GM19025 (cell line): ENCODE results near the gene ELF1.
"Not testable (repeated sequence)": the region's sequence is repeated elsewhere in the genome, so short reads cannot be mapped to it uniquely, and the experiment has no call there.

Source experiments
- ATAC-seq: cut with Tn5 transposase; IDR thresholded peaks from one replicate; pipeline ENCODE4 v1.9.1; 2021; ENCODE audit warnings: mild to moderate bottlenecking, low read depth, moderate library complexity; ENCODE audit not compliant: unreplicated experiment

The ELF1 gene

GRCh38 chr13:40961214-40961613 lies 57.9 kb downstream of the ELF1 start:
- no peak for ATAC-seq

DNA sequence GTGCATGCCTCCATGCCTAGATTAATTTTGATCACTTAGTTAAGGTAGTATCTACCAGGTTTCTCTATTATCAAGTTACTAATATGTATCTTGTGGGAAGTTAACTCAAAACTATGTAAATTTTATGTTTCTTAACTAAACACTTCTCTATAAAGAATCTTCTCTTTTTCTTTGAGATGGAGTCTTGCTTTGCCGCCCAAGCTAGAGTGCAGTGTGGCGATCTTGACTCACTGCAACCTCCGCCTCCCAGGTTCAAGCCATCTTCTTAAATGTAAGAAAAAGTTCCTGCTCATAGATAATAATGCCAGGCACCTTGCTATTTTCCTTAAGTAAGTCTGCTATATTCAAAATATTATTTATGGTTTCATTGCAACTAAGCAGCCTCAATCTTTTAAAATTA lies 58.4 kb downstream of the ELF1 start:
- no peak for ATAC-seq

DNA sequence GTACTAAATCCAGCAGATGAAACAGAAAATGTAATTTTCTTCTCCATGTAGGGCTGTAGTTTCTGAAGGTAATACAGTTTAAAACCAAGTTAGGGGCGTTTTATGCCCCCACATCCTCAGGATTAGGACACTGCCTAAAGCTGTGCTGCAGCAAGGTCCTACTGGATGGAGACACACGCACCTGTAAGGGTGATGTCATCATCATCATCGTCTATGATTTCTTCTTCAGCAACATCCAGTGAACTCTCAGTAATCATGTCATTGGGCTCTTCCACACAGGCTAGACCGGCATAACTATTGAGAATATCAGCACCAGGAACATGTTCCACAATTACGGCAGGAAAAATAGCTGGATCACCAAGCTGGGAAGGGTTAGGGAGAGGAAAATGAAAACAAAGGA lies 60.5 kb downstream of the ELF1 start:
- no peak for ATAC-seq

DNA sequence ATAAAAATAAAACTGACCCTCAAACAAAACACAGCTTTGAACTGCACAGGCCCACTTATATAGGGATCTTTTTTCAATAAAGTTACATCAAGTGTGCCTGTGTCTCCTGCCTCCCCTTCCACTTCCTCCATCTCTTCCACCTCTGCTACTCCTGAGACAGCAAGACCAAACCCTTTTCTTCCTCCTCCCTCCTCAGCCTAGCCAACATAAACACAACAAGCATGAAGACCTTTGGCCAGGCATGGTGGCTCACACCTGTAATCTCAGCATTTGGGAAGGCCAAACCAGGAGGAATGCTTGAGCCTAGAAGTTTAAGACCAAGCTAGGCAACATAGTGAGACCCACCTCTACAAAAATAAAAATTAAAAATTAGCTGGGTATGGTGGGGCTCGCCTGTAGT lies 72.6 kb downstream of the ELF1 start:
- no peak for ATAC-seq

- no peak for ATAC-seq
Observed at GRCh38 chr13:40943073-40943472, 76.0 kb downstream of the ELF1 start.

DNA sequence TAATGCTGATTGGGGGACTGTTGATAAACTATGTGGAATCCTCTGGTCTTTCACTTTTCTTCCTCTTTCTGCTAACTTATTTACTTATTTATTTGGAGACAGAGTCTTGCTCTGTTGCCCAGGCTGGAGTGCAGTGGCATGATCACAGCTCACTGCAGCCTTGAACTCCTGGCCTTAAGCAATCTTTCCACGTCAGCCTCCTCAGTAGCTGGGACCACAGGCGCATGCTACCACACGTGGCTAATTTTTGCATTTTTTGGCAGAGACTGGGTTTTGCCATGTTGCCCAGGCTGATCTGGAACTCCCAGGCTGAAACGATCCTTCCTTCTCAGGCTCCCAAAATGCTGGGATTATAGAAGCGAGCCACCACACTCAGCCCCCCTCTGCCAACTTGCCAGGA lies 77.5 kb downstream of the ELF1 start:
- no peak for ATAC-seq

DNA sequence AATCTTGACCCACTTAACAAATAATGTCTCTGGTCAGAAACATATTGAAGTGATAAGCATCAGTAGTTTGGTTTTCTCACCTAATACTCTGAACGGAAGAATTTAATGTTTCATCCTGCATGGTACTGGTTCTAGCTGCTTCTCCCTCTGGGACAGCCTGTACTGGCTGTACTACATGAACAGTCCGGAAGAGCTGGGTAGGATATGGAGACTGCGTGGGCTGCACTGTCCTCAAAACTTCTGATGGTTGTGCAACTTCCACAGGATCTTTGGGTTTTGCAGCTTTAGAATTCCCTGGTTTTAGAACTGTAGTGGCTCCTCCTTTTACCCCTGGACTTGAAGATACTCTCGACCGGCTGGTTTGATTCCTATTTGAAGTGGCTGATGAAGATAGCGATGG lies 78.3 kb downstream of the ELF1 start:
- no peak for ATAC-seq

GRCh38 chr13:40933508-40934204 lies 85.5 kb downstream of the ELF1 start:
- no peak for ATAC-seq

DNA sequence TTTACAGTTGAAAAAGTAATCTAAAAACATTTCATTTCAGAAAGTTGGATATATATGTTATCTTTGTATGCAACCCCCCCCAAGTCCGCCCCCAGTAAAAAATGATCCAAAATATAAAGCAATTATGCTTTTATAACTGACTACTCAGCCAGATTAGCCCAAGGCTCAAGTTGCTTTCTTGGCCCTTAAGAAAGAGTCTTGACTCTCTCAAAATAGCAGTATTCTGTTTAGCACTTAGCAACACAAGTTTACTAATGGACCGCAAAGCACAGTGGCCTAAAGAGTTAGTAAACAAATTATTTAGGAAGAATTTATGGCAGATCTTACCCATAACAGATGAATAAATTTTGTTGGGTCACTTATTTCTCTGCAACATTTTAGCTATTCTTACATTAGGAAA lies 86.9 kb downstream of the ELF1 start:
- ATAC-seq: no peak

- ATAC-seq: no peak
Observed at GRCh38 chr13:40931719-40932118, 87.4 kb downstream of the ELF1 start.

GRCh38 chr13:40929883-40930282 lies 89.2 kb downstream of the ELF1 start:
- not testable (repeated sequence) for ATAC-seq

DNA sequence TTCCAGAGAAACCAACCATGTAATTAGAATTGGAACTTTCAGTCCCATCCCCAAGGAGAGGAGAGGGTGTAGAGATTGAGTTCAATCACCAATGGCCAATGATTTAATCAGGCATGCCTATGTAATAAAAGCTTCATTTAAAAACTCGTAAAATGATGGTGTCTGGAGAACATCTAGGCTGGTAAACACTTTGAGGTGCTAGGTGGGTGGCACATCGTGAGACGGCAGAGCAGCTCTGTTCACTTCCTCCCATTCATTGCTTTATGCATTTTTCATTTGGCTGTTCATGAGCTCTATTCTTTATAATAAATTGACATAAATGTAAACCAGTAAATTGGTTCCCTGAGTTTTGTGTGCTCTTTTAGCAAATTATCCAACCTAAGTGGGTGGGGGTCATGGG lies 90.1 kb downstream of the ELF1 start:
- ATAC-seq: no peak

DNA sequence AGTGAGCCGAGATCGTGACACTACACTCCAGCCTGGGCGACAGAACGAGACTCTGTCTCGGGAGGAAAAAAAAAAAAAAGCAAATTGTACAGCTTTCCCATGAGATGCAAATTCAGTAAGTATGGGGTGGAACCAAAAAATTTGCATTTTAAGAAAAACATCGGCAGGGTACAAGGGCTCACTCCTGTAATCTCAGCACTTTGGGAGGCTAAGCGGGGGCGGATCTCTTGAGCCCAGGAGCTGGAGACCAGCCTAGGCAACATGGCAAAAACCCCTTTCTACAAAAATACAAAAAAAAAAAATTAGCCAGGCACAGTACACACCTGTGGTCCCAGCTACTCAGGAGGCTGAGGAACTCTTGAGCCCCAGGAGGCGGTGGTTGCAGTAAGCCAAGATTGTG lies 91.2 kb downstream of the ELF1 start:
- ATAC-seq: no peak

DNA sequence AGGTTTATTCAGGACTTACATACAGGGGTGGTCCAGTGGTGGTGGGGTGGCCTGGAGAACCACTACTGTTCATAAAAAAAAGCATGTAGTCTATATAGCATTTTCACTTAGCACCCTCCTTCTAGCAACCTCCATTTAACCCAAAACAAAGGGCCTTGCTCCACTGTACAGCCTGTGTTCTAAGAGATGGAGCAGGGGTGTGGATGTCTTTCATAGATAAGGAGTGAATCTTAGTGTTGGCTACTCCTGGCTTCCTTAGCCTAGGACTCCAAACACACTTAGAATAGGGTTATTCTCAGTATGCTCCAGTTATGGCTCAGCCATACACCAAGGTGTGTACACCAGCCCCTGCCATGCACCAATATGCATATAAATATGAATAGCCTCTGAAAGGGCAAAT lies 95.2 kb downstream of the ELF1 start:
- ATAC-seq: no peak

DNA sequence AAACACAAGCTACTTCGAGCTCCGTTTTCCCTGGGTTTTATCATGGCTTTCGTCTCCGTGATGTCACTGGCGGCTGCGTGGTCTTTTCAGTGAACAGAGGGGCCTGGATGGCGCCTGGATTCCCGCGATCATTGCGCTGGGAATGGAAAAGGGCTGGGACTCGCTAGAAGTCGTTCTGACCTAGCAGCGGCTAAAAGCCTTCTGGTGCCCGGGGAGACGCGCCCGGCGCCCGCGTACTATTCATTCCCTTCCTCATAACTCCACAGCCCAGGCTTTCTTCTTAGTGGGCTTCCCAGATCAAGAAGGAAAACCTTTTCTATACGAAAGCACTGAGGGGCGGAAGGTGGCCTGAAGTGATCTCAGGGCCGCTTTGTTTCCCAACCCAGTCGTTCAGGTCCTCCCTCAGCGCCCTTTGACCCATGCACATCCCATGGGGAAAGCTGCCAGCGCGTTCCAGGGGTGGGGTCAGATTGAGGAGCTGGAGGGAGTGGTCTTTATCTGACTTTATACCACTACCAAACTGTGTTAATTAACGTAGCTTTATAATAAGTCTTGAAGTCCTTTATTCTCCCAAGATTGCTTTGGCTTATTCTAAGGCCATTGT lies 96.6 kb downstream of the ELF1 start:
- no peak for ATAC-seq

- no peak for ATAC-seq
Observed at GRCh38 chr13:40920826-40921225, 98.3 kb downstream of the ELF1 start.

DNA sequence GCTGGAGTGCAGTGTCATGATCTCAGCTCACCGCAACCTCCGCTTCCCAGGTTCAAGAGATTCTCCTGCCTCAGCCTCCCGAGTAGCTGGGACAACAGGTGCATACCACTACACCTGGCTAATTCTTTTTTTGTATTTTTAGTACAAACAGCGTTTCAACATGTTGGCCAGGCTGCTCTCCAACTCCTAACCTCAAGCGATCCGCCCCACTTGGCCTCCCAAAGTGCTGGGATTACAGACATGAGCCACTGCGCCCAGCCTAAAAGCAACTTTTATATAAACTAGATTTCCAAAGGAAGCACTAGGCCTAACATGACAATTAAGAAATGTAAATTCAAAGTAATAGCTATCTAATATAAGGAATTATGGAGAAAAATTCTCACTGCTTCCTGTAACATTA lies 99.2 kb downstream of the ELF1 start:
- not testable (repeated sequence) for ATAC-seq

DNA sequence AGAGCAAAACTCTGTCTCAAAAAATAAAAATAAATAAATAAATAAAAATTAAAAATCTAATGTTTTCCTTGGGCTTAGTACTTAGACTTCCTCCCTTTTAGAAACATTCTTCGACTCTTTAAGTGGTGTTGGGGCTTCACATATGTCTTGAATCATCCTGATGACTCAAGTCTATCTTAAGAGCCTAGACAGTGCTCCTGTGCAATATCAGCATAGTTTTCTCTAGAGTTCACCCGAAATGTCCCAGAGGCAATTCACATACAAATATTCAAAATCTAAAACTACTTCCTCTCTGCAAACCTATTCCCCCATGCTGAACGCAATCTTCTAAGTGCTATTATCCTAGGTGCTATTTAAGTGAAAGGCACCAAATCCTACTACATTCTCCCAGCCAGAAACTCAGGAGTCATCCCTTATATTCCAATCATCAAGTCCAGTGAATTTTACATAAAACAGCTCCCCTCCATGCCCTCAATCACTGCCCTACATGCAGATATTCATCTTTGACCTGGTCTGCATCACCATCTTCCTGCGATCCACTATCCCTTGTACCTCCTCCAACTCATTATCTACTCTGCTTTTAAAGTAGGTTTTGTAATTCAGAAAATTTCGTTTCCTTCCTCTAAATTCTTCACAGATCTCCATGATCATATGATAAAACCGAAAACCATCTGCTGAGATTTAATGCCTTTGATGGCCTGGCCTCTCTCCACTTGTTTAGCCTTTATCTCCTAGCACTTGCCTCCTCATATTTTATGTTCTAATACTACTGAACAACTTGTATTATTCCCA lies 102.7 kb downstream of the ELF1 start:
- ATAC-seq: no peak

GRCh38 chr13:40914863-40915262 lies 104.3 kb downstream of the ELF1 start:
- ATAC-seq: not testable (repeated sequence)

GRCh38 chr13:40911341-40911740 lies 107.8 kb downstream of the ELF1 start:
- ATAC-seq: no peak

GRCh38 chr13:40910324-40911050 lies 108.6 kb downstream of the ELF1 start:
- ATAC-seq: peak; percentile 82
